GM12872 (cell line): ENCODE results near the gene INSC.

Experiments
- TF ChIP-seq, protein P1 (sequence below): IDR thresholded peaks from 3 replicates; pipeline ENCODE4 v1.5.1; 2011; ENCODE audit warnings: low read depth, mild to moderate bottlenecking, low read length, moderate library complexity; ENCODE audit not compliant: insufficient read depth

Gene INSC

DNA sequence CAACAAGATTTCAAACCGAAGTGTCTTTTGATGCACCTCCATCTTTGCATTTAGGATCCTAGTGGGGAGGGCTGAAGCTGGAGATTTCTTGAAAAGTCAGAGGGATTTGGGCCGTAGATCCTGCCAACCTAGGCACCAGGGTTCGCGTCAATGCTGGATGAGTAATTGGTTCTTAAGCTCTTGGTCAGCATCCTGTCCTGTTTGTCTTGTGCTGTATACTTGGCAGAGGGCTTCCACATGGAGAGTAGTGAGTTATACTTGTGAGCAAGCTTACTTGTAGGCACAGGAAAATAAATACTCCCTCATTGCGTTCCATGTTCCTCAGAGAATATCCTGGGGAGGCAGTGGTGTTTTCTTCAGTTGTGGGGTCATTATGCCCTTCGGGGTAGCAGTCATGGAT is 12.6 kb downstream of the INSC start:
- TF ChIP-seq, protein P1, sequence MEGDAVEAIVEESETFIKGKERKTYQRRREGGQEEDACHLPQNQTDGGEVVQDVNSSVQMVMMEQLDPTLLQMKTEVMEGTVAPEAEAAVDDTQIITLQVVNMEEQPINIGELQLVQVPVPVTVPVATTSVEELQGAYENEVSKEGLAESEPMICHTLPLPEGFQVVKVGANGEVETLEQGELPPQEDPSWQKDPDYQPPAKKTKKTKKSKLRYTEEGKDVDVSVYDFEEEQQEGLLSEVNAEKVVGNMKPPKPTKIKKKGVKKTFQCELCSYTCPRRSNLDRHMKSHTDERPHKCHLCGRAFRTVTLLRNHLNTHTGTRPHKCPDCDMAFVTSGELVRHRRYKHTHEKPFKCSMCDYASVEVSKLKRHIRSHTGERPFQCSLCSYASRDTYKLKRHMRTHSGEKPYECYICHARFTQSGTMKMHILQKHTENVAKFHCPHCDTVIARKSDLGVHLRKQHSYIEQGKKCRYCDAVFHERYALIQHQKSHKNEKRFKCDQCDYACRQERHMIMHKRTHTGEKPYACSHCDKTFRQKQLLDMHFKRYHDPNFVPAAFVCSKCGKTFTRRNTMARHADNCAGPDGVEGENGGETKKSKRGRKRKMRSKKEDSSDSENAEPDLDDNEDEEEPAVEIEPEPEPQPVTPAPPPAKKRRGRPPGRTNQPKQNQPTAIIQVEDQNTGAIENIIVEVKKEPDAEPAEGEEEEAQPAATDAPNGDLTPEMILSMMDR, result no peak

DNA sequence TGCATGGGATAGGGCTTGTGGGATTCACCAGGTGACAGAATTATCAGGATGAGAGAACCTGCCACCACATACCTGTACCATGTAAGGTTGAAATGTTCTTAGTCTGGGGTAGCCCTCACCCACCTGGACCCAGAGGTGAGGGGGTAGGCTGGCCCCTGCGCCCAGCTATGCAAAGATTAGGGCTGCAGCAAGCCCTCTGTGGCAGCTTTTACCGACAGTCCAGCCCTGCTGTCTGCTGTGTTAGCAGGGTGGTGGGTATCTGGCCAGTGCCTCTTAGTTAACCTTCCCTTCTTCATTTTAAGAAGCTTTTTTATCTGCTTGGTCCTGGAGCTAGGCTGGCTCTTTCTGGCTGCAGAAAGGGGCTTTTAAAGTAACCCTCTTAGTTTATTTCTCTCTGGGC is 13.9 kb downstream of the INSC start:
- TF ChIP-seq, protein P1, result no peak

DNA sequence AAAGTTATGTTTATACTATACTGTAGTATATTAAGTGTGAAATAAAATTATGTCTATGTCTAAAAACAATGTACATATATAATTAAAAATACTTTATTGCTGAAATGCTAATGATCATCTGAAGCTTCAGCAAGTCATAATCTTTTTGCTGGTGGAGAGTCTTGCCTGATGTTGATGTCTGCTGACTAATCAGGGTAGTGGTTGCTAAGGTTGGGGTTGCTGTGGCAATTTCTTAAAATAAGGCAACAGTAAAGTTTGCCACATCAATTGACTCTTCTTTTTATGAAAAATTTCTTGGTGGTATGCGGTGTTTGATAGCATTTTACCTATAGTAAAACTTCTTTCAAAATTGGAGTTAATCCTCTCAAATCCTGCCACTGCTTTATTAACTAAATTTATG is 21.4 kb downstream of the INSC start:
- TF ChIP-seq, protein P1, result no peak

DNA sequence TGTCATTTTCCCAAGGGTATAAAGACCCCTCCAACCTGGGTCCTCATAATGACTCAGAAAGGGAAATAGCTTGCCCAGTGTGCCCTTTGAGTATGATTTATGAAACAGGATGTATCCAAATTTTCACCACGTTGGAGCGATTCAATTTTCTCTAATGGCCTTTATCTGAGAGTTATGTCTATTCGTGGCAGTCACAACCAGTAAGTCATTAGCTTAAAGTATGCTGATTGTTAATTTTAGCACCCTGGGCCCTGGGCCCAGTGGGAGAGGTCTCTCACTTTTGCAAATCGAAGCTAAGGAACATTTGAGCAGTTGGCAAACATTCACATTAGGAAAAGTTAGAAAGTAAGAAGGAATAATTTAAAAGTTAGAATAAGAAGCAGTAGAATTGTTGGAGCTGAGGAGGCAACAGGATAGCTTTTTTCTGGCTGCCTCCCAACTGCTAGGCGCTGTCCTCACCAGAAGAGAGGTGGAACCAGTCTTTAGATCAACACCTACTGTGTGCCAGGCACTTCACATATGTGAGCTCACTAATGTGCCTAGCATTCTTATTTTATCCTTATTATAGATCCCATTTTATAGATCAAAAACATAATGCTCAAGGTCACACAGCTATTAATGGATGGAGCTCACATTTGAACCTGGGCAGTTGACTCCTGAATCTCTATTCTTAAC is 24.5 kb downstream of the INSC start:
- TF ChIP-seq, protein P1, result no peak

DNA sequence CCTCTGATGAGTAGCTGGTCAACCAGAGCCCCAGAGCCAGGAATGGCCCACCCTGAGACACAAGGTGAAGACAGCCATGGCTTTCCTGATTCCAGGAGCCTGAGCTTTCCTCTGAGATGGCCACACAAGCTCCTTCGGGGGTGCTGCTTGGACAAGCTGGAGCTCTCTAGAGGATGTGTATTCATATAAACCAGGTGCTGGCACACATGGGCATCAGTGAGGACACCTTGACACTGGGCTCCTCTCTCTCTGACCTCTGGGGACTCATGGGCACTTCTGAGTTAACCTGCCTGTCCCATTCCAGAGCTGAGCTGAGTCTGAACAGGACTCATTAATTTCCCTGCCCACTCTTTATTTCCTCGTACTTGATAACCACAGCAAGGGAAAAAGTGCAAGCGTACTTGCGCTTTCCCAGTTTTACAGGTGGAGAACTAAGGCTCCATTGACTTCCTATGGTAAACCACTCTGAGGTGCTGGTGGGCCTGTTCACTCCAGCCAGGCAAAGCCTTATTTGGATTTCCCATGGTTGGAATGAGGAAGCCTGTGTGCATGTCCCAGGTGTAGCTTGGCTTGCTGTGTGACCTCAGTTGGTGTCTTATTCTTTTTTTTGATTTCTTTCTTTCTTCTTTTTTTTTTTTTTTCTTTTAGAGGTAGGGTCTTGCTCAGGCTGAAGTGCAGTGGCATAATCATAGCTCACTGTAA is 25.4 kb downstream of the INSC start:
- TF ChIP-seq, protein P1, result no peak

DNA sequence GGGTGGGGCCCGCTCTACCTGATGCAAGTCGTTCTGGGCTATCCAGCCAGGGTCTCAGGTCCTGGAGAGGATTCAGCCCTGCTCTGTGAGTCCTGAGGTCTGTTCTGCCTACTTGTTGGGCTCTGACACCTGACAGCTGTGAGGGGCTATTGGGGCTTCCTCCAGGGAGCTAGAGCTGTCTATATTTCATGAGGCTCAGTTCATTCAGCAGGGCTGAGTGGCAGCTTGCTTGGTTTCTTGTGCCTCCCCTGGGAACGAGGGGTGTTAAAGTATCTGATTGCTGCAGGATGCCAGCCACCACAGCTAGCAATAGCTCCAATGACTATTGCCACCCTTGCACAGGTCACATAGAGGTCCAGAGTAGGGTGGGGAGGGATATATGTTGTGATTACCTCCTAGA is 26.7 kb downstream of the INSC start:
- TF ChIP-seq, protein P1, result no peak

DNA sequence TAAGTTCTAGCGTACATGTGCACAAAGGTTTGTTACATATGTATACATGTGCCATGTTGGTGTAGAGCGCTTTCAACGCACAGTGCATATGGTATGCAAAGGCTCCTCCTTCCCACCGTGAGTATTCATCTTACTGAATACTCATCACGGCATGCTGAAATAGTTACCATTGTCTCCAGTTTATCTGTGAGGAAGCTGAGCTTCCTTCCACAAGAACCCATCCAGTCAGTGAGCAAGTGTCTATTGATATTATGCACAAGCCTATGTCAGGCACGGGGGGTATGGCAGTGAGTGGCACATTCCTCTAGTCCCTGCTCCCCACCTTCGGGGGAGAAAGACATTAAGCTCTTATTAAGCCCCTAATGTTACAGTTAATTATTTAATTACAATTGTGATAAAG is 28.1 kb downstream of the INSC start:
- TF ChIP-seq, protein P1, result no peak
